Neural progenitor cell (in vitro differentiated cells): Measurements from ENCODE around the gene MMP1. TPM values are rescaled to one million over a fixed set of nuclear protein-coding genes. Genes with fewer than 3 reads are reported as not detected.
"Not testable (repeated sequence)": the region's sequence is repeated elsewhere in the genome, so short reads cannot be mapped to it uniquely, and the experiment has no call there.

Source experiments
- DNase-seq: peaks from one replicate; pipeline ENCODE4 v3.0.0-alpha.2; 2016; ENCODE audit warnings: low spot score
- H2AFZ ChIP-seq: fragments of 200-600 bp; sonication (generic); replicated peaks from 2 replicates; pipeline ENCODE4 v1.6.1; 2016; ENCODE audit warnings: antibody characterized with exemption
- H3F3A ChIP-seq: fragments of 200-600 bp; sonication (generic); 2 replicates; pipeline ENCODE4 v1.6.1; 2016; ENCODE audit warnings: antibody characterized with exemption, low read depth
- H3K27ac ChIP-seq: fragments of 200-600 bp; sonication (generic); 2 replicates; pipeline ENCODE4 v1.5.1; 2016; ENCODE audit warnings: mild to moderate bottlenecking
- H3K27me3 ChIP-seq: fragments of 200-600 bp; sonication (generic); 2 replicates; pipeline ENCODE4 v1.6.1; 2016; ENCODE audit warnings: mild to moderate bottlenecking, moderate library complexity
- H3K36me3 ChIP-seq: fragments of 200-600 bp; sonication (generic); 2 replicates; pipeline ENCODE4 v1.5.1; 2016
- H3K4me1 ChIP-seq: fragments of 200-600 bp; sonication (generic); 2 replicates; pipeline ENCODE4 v1.6.1; 2016; ENCODE audit warnings: mixed run types
- H3K4me2 ChIP-seq: fragments of 200-600 bp; sonication (generic); 2 replicates; pipeline ENCODE4 v1.6.1; 2016
- H3K4me3 ChIP-seq: fragments of 200-600 bp; sonication (generic); 2 replicates; pipeline ENCODE4 v1.5.1; 2016
- H3K79me2 ChIP-seq: fragments of 200-600 bp; sonication (generic); 2 replicates; pipeline ENCODE4 v1.6.1; 2016; ENCODE audit warnings: low read depth
- H3K9ac ChIP-seq: fragments of 200-600 bp; sonication (generic); 2 replicates; pipeline ENCODE4 v1.6.1; 2016
- H3K9me3 ChIP-seq: fragments of 200-600 bp; sonication (generic); 2 replicates; pipeline ENCODE4 v1.5.1; 2016; ENCODE audit warnings: low read depth
- H4K20me1 ChIP-seq: fragments of 200-600 bp; sonication (generic); 2 replicates; pipeline ENCODE4 v1.6.1; 2016; ENCODE audit warnings: low read depth
- H3K27ac Mint-ChIP-seq: 3 replicates; pipeline ENCODE4 v1.8.0; 2021; ENCODE audit warnings: mixed read lengths
- H3K27me3 Mint-ChIP-seq: 2 replicates; pipeline ENCODE4 v1.8.0; 2022; ENCODE audit warnings: low read depth, mild to moderate bottlenecking, inconsistent platforms, moderate library complexity, mixed read lengths; ENCODE audit not compliant: insufficient read depth
- H3K36me3 Mint-ChIP-seq: 3 replicates; pipeline ENCODE4 v1.8.0; 2021; ENCODE audit warnings: mixed read lengths
- H3K4me1 Mint-ChIP-seq: 3 replicates; pipeline ENCODE4 v1.8.0; 2021; ENCODE audit warnings: mixed read lengths
- H3K4me3 Mint-ChIP-seq: 3 replicates; pipeline ENCODE4 v1.8.0; 2021; ENCODE audit warnings: mild to moderate bottlenecking, moderate library complexity, mixed read lengths
- H3K9me3 Mint-ChIP-seq: 3 replicates; pipeline ENCODE4 v1.8.0; 2020; ENCODE audit warnings: mixed read lengths
- CTCF ChIP-seq: fragments of 200-600 bp; sonication (generic); IDR thresholded peaks from 2 replicates; pipeline ENCODE4 v1.5.1; 2017; ENCODE audit warnings: antibody characterized with exemption, mild to moderate bottlenecking
- EZH2 ChIP-seq: fragments of 200-600 bp; sonication (generic); IDR thresholded peaks from 2 replicates; pipeline ENCODE4 v1.6.1; 2017; ENCODE audit warnings: antibody characterized with exemption, mild to moderate bottlenecking, moderate library complexity
- EZH2phosphoT487 ChIP-seq: fragments of 200-600 bp; sonication (generic); IDR thresholded peaks from 2 replicates; pipeline ENCODE4 v1.6.1; 2017; ENCODE audit warnings: antibody characterized with exemption
- total RNA-seq: library from RNA; depleted of rRNA; stranded (reverse); fragments of >200 nt; gene quantifications from 2 replicates; pipeline ENCODE4 v1.2.3, GENCODE V29; 2015; ENCODE audit warnings: low replicate concordance

The MMP1 gene
- total RNA-seq, 1 donor from 2014 or later, result not detected

DNA sequence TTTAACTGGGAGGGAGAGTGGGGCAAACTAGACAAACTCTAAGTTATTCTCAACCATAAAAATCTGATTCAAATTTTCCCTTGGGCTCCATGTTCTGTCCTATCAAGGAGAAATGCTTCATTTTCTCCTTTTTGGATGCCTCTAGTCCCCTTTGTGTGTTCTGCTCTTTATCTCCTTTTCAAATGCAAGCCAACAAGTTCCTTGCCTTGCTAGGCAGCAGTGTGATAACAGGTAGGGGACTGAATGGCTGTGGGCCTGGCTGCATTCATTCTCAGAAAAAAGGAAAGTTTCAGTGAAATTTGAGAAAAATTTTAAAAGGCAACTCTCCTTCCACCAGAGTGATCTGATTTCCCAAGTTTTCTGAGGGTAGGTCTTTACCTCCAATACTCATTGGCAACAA lies 46.3 kb downstream of the MMP1 start:
- Histone ChIP-seq H3K4me3 (no peak overlapping the region), H3K9me3 (no peaks in the 10 kb centered on the region), H3F3A (no peaks in the 10 kb centered on the region), H2AFZ (peak overlapping the region; percentile 43), H3K4me1 (peaks cover 10% of the 10 kb centered on the region), H3K9ac (no peak overlapping the region), H3K36me3 (no peaks in the 10 kb centered on the region), H3K27ac (no peak overlapping the region), H3K4me2 (peak overlapping the region; percentile 34), H3K79me2 (no peaks in the 10 kb centered on the region), H3K27me3 (no peaks in the 10 kb centered on the region), H4K20me1 (no peaks in the 10 kb centered on the region)
- Mint-ChIP-seq H3K27ac (no peak overlapping the region), H3K4me3 (no peak overlapping the region), H3K36me3 (peaks cover 3% of the 10 kb centered on the region), H3K27me3 (no peaks in the 10 kb centered on the region), H3K4me1 (no peaks in the 10 kb centered on the region), H3K9me3 (peaks cover 7% of the 10 kb centered on the region)
- DNase-seq, result no peak
- no peak for TF ChIP-seq EZH2
- TF ChIP-seq CTCF, result no peak
- TF ChIP-seq EZH2phosphoT487, result no peak

- Histone ChIP-seq H3F3A (no peaks in the 10 kb centered on the region), H3K27me3 (no peaks in the 10 kb centered on the region), H3K9ac (no peak overlapping the region), H3K4me2 (no peak overlapping the region), H3K4me3 (no peak overlapping the region), H4K20me1 (no peaks in the 10 kb centered on the region), H3K9me3 (no peaks in the 10 kb centered on the region), H3K36me3 (no peaks in the 10 kb centered on the region), H2AFZ (no peak overlapping the region), H3K79me2 (no peaks in the 10 kb centered on the region), H3K4me1 (peaks cover 10% of the 10 kb centered on the region), H3K27ac (no peak overlapping the region)
- TF ChIP-seq EZH2, result no peak
- TF ChIP-seq EZH2phosphoT487, result no peak
- no peak for TF ChIP-seq CTCF
- no peaks in the 10 kb centered on the region for H3K27me3 Mint-ChIP-seq
- H3K27ac Mint-ChIP-seq, result no peak overlapping the region
- DNase-seq, result no peak
- peaks cover 3% of the 10 kb centered on the region for H3K36me3 Mint-ChIP-seq
- H3K9me3 Mint-ChIP-seq, result peaks cover 9% of the 10 kb centered on the region
- no peaks in the 10 kb centered on the region for H3K4me1 Mint-ChIP-seq
- H3K4me3 Mint-ChIP-seq, result no peak overlapping the region
Observed at GRCh38 chr11:102749101-102749722, 48.7 kb downstream of the MMP1 start.

- not testable (repeated sequence) for H3K79me2 ChIP-seq, H3K4me1 Mint-ChIP-seq, H3F3A ChIP-seq, DNase-seq, H4K20me1 ChIP-seq, H3K27ac ChIP-seq, H3K27me3 Mint-ChIP-seq, H3K9me3 ChIP-seq, H3K36me3 ChIP-seq, H3K4me1 ChIP-seq, H3K27me3 ChIP-seq, H3K4me3 Mint-ChIP-seq, H3K9ac ChIP-seq, H3K9me3 Mint-ChIP-seq, H3K36me3 Mint-ChIP-seq, H2AFZ ChIP-seq, H3K27ac Mint-ChIP-seq
- H3K4me2 ChIP-seq, result peak overlapping the region; percentile 14
- H3K4me3 ChIP-seq, result peak overlapping the region; percentile 27
Observed at GRCh38 chr11:102746746-102747578, 51.0 kb downstream of the MMP1 start.

Other genes with a start within 250 kb of the MMP1 start
- not detected in 2 replicates for gene MMP20, start 172.8 kb downstream of the MMP1 start, total RNA-seq
- not detected in 2 replicates for gene MMP27, start 92.4 kb downstream of the MMP1 start, total RNA-seq
- gene MMP8, start 73.2 kb downstream of the MMP1 start, total RNA-seq, result not detected in 2 replicates
- 0.32 TPM in 1 of 2 replicates, not detected in the other for gene MMP10, start 17.5 kb downstream of the MMP1 start, total RNA-seq
- gene MMP3, start 45.4 kb upstream of the MMP1 start, total RNA-seq, result not detected in 2 replicates
- gene MMP12, start 76.8 kb upstream of the MMP1 start, total RNA-seq, result not detected in 2 replicates
- not detected in 2 replicates for gene MMP13, start 157.6 kb upstream of the MMP1 start, total RNA-seq